Right lobe of liver (tissue), 6 donors: ENCODE results near the gene SPTBN4. TPM values are rescaled to one million over a fixed set of nuclear protein-coding genes. Genes with fewer than 3 reads are reported as not detected.
"Not testable (repeated sequence)": the region's sequence is repeated elsewhere in the genome, so short reads cannot be mapped to it uniquely, and the experiment has no call there.

Experiments
- ATAC-seq, 4 donors: fragments of 200-7000 bp; cut with Tn5 transposase; one replicate each; pipeline ENCODE4 v1.9.1; 2020; ENCODE audit warnings: mild to moderate bottlenecking in 4 of 4, moderate library complexity in 4 of 4
- DNase-seq, 3 donors: peaks; one replicate each; pipeline ENCODE4 v3.0.0-alpha.2; 2020
- H3K27ac ChIP-seq, 3 donors: fragments of 200-600 bp; one replicate each; pipeline ENCODE4 v1.8.0; 2022
- H3K27me3 ChIP-seq, 2 donors: fragments of 200-600 bp; one replicate each; pipeline ENCODE4 v1.8.0; 2022
- H3K36me3 ChIP-seq, 4 donors: fragments of 200-600 bp; sonication (generic) in 1 of 4; one replicate each; pipeline versions ENCODE4 v1.5.1 to v1.8.0; 2017 to 2022; ENCODE audit warnings: control low read depth in 1 of 4
- H3K4me1 ChIP-seq, 4 donors: fragments of 200-600 bp; sonication (generic) in 1 of 4; one replicate each; pipeline versions ENCODE4 v1.5.1 to v1.8.0; 2017 to 2022; ENCODE audit warnings: control low read depth in 1 of 4
- H3K4me3 ChIP-seq, 3 donors: fragments of 200-600 bp; one replicate each; pipeline ENCODE4 v1.8.0; 2022
- H3K9me3 ChIP-seq, 4 donors: fragments of 200-600 bp; sonication (generic) in 1 of 4; one replicate each; pipeline versions ENCODE4 v1.5.1 to v1.8.0; 2017 to 2022; ENCODE audit warnings: control low read depth in 1 of 4
- CTCF ChIP-seq, 4 donors: fragments of 200-600 bp in 3 of 4; fragments of 450-650 bp in 1 of 4; IDR thresholded peaks; one replicate each; pipeline versions ENCODE4 v1.5.1 to v1.8.0; 2016 to 2022; ENCODE audit warnings: antibody characterized with exemption in 4 of 4, mild to moderate bottlenecking in 2 of 4
- POLR2A ChIP-seq: fragments of 450-650 bp; IDR thresholded peaks from one replicate; pipeline ENCODE4 v1.6.1; 2017; ENCODE audit warnings: antibody characterized with exemption, mild to moderate bottlenecking
- WGBS: methylation state at CpG from one replicate; pipeline ENCODE4 v1.1.6; 2018; ENCODE audit warnings: low coverage, low lambda C conversion rate; ENCODE audit not compliant: insufficient coverage; ENCODE audit errors: missing lambda C conversion rate; 5-methylcytosine and 5-hydroxymethylcytosine counted together
- intact Hi-C, 2 donors: fragments of 100-400 bp; cut with DNase I; formaldehyde crosslinking; loops; one replicate each; pipeline versions ENCODE4 v1.11.2 to v1.14.1; 2022
- total RNA-seq, 6 experiments: library from RNA; depleted of rRNA in 2 of 6; stranded (reverse); fragments of >200 nt in 2 of 6; fragmentation: NEBNext Ultra II Directional in 3 of 6; extraction: Animal tissue kit (Norgen Biotek cat#: 25700) in 3 of 6; gene quantifications; one replicate each; pipeline versions ENCODE4 v1.1.0 to v1.2.4, GENCODE V29; 2016 to 2023
- donor health status: DM: no; HTN: yes; CAD: no.
- donor health status: DM: no; HTN: no; CAD: no.
- donor health status: DM: no; HTN: no; CAD: no.
- donor health status: DM: no; HTN: yes; CAD: no.
- donor health status: DM: no; HTN: yes; CAD: no.

The SPTBN4 gene
- total RNA-seq, 6 experiments from 2014 or later, result 0.44 to 1.6 (median 0.65) TPM

GRCh38 chr19:40494191-40494838, 27.5 kb downstream of the SPTBN4 start:
- ATAC-seq (no peak), DNase-seq (no peak)
- H3K4me3 ChIP-seq, result no peak overlapping the region
- TF ChIP-seq CTCF (IDR thresholded peaks at IDR 0.05) (no peak), POLR2A (no peak)
- no peaks in the 10 kb centered on the region for H3K4me1 ChIP-seq
- H3K27me3 ChIP-seq, result no peaks in the 10 kb centered on the region
- H3K27ac ChIP-seq, result no peak overlapping the region
- 78% methylated on average over 1 of the region's 1 CpG for WGBS
- no peaks in the 10 kb centered on the region for H3K36me3 ChIP-seq
- intact Hi-C loops, result no loop called here
- H3K9me3 ChIP-seq, result no peaks in the 10 kb centered on the region

- Histone ChIP-seq H3K9me3 (no peaks in the 10 kb centered on the region), H3K27ac (no peak overlapping the region), H3K27me3 (no peaks in the 10 kb centered on the region), H3K36me3 (no peaks in the 10 kb centered on the region), H3K4me3 (no peak overlapping the region), H3K4me1 (no peaks in the 10 kb centered on the region)
- WGBS, result 100% methylated on average over 1 of the region's 12 CpGs
- peak in 1 of 4 donors; percentile 24 for ATAC-seq
- DNase-seq, result no peak
- TF ChIP-seq POLR2A, result no peak
- no peak for TF ChIP-seq CTCF (IDR thresholded peaks at IDR 0.05)
- intact Hi-C loops, result no loop called here
Observed at GRCh38 chr19:40497214-40497613, 30.4 kb downstream of the SPTBN4 start.

- no peak for TF ChIP-seq POLR2A
- TF ChIP-seq CTCF (IDR thresholded peaks at IDR 0.05), result no peak
- H3K27ac ChIP-seq, result no peak overlapping the region
- 92% methylated on average over 5 of the region's 5 CpGs for WGBS
- H3K36me3 ChIP-seq, result no peaks in the 10 kb centered on the region
- no peaks in the 10 kb centered on the region for H3K27me3 ChIP-seq
- no peak overlapping the region for H3K4me3 ChIP-seq
- ATAC-seq (no peak), DNase-seq (no peak)
- H3K4me1 ChIP-seq, result no peaks in the 10 kb centered on the region
- H3K9me3 ChIP-seq, result no peaks in the 10 kb centered on the region
- intact Hi-C loops, result no loop called here
Observed at GRCh38 chr19:40499320-40499719, 32.5 kb downstream of the SPTBN4 start.

- H3K9me3 ChIP-seq, H3K27ac ChIP-seq, H3K4me3 ChIP-seq, H3K36me3 ChIP-seq, H3K4me1 ChIP-seq, DNase-seq, ATAC-seq, intact Hi-C loops, H3K27me3 ChIP-seq: not testable (repeated sequence)
- WGBS, result 76% methylated on average over 5 of the region's 8 CpGs
Observed at GRCh38 chr19:40500678-40501530, 34.1 kb downstream of the SPTBN4 start.

GRCh38 chr19:40501599-40501998, 34.8 kb downstream of the SPTBN4 start:
- no peak for DNase-seq
- no peak for ATAC-seq
- no peak for TF ChIP-seq CTCF (IDR thresholded peaks at IDR 0.05)
- no peak for TF ChIP-seq POLR2A
- no peak overlapping the region for H3K27ac ChIP-seq
- intact Hi-C loops, result no loop called here
- H3K4me1 ChIP-seq, result no peaks in the 10 kb centered on the region
- H3K9me3 ChIP-seq, result no peaks in the 10 kb centered on the region
- no peak overlapping the region for H3K4me3 ChIP-seq
- 64% methylated on average over 3 of the region's 4 CpGs for WGBS
- no peaks in the 10 kb centered on the region for H3K27me3 ChIP-seq
- H3K36me3 ChIP-seq, result no peaks in the 10 kb centered on the region
